Measurements from ENCODE around the gene NXPH1. TPM values are rescaled to one million over a fixed set of nuclear protein-coding genes. Genes with fewer than 3 reads are reported as not detected.

NXPH1 gene
- total and polyA plus RNA-seq, 2 donors (not counting 1 experiment from before 2014, with no cell fraction given): not detected

- H3K4me3 Mint-ChIP-seq: no peak overlapping the region
- H3K9ac ChIP-seq (ENCODE audit: low read length): no peak overlapping the region
Observed at GRCh38 chr7:8390262-8390626, 43.2 kb upstream of the NXPH1 start.

More at GRCh38 chr7:8390262-8390626, 43.2 kb upstream of the NXPH1 start:
- DNase-seq: no peak
- Histone ChIP-seq H2AFZ (ENCODE audit: insufficient read depth, low read depth, low read length, poor library complexity, severe bottlenecking) (no peak overlapping the region), H3K4me3 (ENCODE audit: control extremely low read depth in 1 of 5, extremely low read depth in 1 of 5, insufficient read depth in 1 of 5, low read depth in 2 of 5, low read length in 4 of 5) (no peak overlapping the region), H3K79me2 (ENCODE audit: control insufficient read depth, insufficient read depth, low read length) (no peaks in the 10 kb centered on the region), H3K36me3 (replicated peaks in 1 of 2; ENCODE audit: control extremely low read depth in 1 of 2, control insufficient read depth in 1 of 2, extremely low read depth in 1 of 2, insufficient read depth in 2 of 2, low read length in 1 of 2) (no peaks in the 10 kb centered on the region), H3K9me3 (ENCODE audit: control extremely low read depth in 1 of 3, control insufficient read depth in 2 of 3, insufficient read depth in 1 of 3, low read length in 2 of 3) (no peaks in the 10 kb centered on the region), H3K4me1 (ENCODE audit: control insufficient read depth in 2 of 2, insufficient read depth in 2 of 2, low read length in 2 of 2) (no peaks in the 10 kb centered on the region), H3K27ac (ENCODE audit: low read length in 2 of 2) (no peak overlapping the region), H3K4me2 (replicated peaks; ENCODE audit: low read depth, low read length, poor library complexity, severe bottlenecking) (no peak overlapping the region), H3K27me3 (replicated peaks in 1 of 4; ENCODE audit: control extremely low read depth in 1 of 4, control insufficient read depth in 3 of 4, insufficient read depth in 4 of 4, low read length in 3 of 4) (peaks cover 0 to 4% (median 2%) of the 10 kb centered on the region in 4 experiments), H4K20me1 (ENCODE audit: control insufficient read depth, insufficient read depth, low read length, poor library complexity, severe bottlenecking) (no peaks in the 10 kb centered on the region)
- WGBS (ENCODE audit: insufficient coverage): 80% methylated on average over 2 of the region's 3 CpGs
- ATAC-seq (ENCODE audit: low read depth): no peak
- intact Hi-C loops (cut with micrococcal nuclease): no loop called here
- ChIA-PET POLR2A (no interaction called here), CTCF (no interaction called here)
- Mint-ChIP-seq H3K4me1 (peaks cover 2% of the 10 kb centered on the region), H3K27me3 (peaks cover 39% of the 10 kb centered on the region), H3K27ac (no peak overlapping the region), H3K9me3 (ENCODE audit: insufficient read depth) (no peaks in the 10 kb centered on the region)
- no peak for TF ChIP-seq CTCF (IDR thresholded peaks at IDR 0.05)
- no peak for TF ChIP-seq EZH2 (IDR thresholded peaks at IDR 0.05; ENCODE audit: borderline replicate concordance, insufficient read depth, low read depth, low read length, poor library complexity, severe bottlenecking)

All from B cell (primary cell).